Measurements from ENCODE around the gene BRCC3.

Gene BRCC3

DNA sequence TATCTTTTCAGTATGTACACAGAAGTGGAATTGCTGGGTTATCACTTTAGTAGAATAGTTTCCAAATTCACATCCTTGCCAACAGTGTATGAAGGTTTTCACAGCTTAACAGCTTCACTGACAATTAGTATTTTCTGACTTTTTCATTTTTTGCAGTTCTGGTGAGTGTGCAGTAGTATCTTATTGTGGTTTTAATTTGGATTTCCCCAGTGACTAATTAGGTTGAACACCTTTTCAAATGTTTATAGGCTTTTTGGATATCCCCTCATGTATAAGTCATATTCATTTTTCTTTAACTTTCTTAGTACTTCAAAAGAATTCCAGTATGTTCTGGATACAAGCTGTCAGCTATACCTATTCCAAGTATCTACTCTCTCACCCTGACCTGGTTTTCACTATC, 37.1 kb downstream of the BRCC3 start:
- Histone ChIP-seq H3K36me3 (ENCODE audit: insufficient read depth, low read length) (peaks cover 19% of the 10 kb centered on the region), H3K4me3 (no peak overlapping the region), H3K9me3 (ENCODE audit: low read depth, low read length) (no peaks in the 10 kb centered on the region), H3K9ac (ENCODE audit: insufficient read length) (no peak overlapping the region), H3K27ac (no peak overlapping the region)
- DNase-seq (ENCODE audit: low read depth, low spot score) = no peak
- no peak for TF ChIP-seq FOXP2 (optimal IDR thresholded peaks at IDR 0.05; ENCODE audit: control extremely low read depth, extremely low read length, insufficient read depth)
- TF ChIP-seq POLR2AphosphoS5 (IDR thresholded peaks at IDR 0.05; ENCODE audit: borderline replicate concordance, low read depth, low read length) = no peak
- no peak for TF ChIP-seq EZH2 (IDR thresholded peaks at IDR 0.05)

DNA sequence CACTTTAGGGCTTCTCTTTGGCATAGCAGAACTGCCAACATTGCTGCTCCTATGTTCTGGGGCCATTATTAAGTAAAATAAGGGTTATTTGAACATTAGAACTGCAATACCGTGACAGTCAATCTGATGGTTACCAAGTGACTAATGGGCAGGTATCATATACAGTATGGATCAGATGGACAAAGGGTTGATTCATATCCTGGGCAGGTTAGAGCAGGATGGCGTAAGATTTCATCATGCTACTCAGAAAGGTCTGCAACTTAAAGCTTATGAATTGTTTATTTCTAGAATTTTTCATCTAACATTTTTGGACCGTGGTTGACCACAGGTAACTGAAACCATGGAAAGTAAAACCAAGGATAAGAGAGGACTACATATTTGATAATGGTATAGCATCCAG, 40.9 kb downstream of the BRCC3 start:
- H3K4me3 ChIP-seq = no peak overlapping the region
- no peak for DNase-seq (ENCODE audit: low read depth, low spot score)
- peaks cover 25% of the 10 kb centered on the region for H3K36me3 ChIP-seq (ENCODE audit: insufficient read depth, low read length)
- H3K9ac ChIP-seq (ENCODE audit: insufficient read length) = no peak overlapping the region
- no peak for TF ChIP-seq EZH2 (IDR thresholded peaks at IDR 0.05)
- no peak for TF ChIP-seq POLR2AphosphoS5 (IDR thresholded peaks at IDR 0.05; ENCODE audit: borderline replicate concordance, low read depth, low read length)
- no peak for TF ChIP-seq FOXP2 (optimal IDR thresholded peaks at IDR 0.05; ENCODE audit: control extremely low read depth, extremely low read length, insufficient read depth)
- H3K27ac ChIP-seq = no peak overlapping the region
- no peaks in the 10 kb centered on the region for H3K9me3 ChIP-seq (ENCODE audit: low read depth, low read length)

DNA sequence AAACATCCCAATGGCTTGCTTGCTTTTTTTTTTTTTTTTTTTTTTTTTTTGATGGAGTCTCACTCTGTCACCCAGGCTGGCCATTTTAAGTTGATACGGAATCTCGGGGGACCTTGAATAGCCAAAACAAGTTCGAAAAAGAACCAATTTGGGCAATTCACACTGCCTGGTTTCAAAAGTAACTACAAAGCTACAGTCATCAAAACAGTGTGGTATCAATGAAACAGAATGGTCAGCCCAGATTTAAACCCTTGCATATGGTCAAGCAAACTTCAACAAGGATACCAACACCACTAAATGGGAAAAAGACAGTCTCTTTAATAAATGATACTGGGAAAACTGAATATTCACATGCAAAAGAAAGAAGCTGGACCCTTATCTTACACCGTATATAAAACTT, 41.8 kb downstream of the BRCC3 start:
- TF ChIP-seq POLR2AphosphoS5 (IDR thresholded peaks at IDR 0.05; ENCODE audit: borderline replicate concordance, low read depth, low read length) = no peak
- DNase-seq (ENCODE audit: low read depth, low spot score) = no peak
- Histone ChIP-seq H3K4me3 (no peak overlapping the region), H3K9me3 (ENCODE audit: low read depth, low read length) (no peaks in the 10 kb centered on the region), H3K36me3 (ENCODE audit: insufficient read depth, low read length) (peaks cover 20% of the 10 kb centered on the region), H3K27ac (no peak overlapping the region), H3K9ac (ENCODE audit: insufficient read length) (no peak overlapping the region)

DNA sequence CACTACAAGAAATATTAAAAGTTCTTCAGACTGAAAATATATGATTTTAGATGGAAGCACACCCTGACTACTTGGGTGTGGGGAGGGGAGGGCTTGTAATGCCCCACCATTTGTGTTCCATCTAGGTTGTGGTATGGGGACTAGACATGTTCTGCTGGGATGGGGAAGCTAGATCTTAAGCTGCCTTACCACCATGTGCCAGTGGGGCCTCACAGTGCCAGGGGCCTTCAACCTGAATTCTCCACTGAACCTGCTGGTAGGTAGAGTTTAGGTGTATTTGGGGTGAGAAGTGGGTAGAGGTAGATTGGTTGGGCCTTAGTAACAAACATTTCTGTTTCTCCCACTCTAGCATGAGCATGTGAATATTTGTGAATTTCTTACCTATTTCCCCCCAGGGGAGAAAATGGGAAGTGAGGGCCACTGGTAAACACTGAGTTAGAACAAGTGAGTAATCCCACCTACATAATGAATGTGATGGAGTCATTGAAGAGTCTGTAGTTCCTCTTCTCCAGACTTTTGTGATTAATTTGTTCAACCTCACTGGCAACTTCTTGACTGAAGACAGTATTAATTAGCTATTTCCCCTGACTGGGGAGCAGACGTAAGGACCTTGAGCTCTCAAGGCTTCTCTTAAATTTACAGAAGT, 44.0 kb downstream of the BRCC3 start:
- DNase-seq (ENCODE audit: low read depth, low spot score) = no peak
- Histone ChIP-seq H3K27ac (no peak overlapping the region), H3K36me3 (ENCODE audit: insufficient read depth, low read length) (peaks cover 23% of the 10 kb centered on the region), H3K9me3 (ENCODE audit: low read depth, low read length) (no peaks in the 10 kb centered on the region), H3K9ac (ENCODE audit: insufficient read length) (no peak overlapping the region), H3K4me3 (no peak overlapping the region)
- TF ChIP-seq FOXP2 (optimal IDR thresholded peaks at IDR 0.05; ENCODE audit: control extremely low read depth, extremely low read length, insufficient read depth) (no peak), EZH2 (IDR thresholded peaks at IDR 0.05) (no peak), POLR2AphosphoS5 (IDR thresholded peaks at IDR 0.05; ENCODE audit: borderline replicate concordance, low read depth, low read length) (no peak)

DNA sequence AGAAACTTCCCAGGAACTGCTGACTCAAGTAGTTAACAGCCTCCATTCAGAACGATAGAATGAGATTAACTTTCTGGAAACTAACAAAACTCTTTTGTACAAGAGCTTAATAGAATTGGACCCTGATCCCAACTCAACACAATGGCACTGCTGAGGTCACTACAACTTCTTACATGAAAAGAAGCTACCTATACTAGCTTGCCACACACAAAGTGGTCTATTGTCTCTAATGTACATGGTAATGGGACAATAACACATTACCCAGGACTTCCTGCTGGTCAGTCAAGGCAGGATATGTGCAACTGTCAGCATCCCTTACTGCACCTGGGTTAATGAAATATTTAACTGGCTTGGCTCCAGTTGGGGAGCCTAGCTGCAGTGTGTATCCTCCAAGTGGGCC, 56.2 kb downstream of the BRCC3 start:
- H3K9ac ChIP-seq (ENCODE audit: insufficient read length) = no peak overlapping the region
- TF ChIP-seq EZH2 (IDR thresholded peaks at IDR 0.05) = no peak
- TF ChIP-seq FOXP2 (optimal IDR thresholded peaks at IDR 0.05; ENCODE audit: control extremely low read depth, extremely low read length, insufficient read depth) = no peak
- no peak for TF ChIP-seq POLR2AphosphoS5 (IDR thresholded peaks at IDR 0.05; ENCODE audit: borderline replicate concordance, low read depth, low read length)
- no peak for DNase-seq (ENCODE audit: low read depth, low spot score)
- no peak overlapping the region for H3K27ac ChIP-seq
- no peaks in the 10 kb centered on the region for H3K36me3 ChIP-seq (ENCODE audit: insufficient read depth, low read length)
- no peak overlapping the region for H3K4me3 ChIP-seq
- no peaks in the 10 kb centered on the region for H3K9me3 ChIP-seq (ENCODE audit: low read depth, low read length)

DNA sequence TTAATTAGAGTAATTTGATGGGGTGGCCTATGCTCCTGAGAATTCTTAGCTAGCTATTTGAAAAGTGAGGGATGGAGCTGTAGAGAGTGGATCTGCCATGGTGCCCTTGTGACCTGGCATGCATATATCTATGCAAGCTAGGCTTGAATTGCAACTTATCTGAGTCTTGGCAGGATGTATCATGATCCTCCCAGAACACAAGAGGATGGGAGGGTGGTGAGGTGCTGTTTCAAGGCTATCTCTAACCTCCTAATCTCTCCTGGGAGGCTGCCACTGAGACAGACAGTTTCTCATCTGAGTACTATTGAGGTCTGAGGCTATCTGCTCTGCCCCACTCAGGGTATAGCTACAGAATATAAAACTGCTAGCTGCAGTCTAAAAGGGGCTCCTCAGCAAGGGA, 56.6 kb downstream of the BRCC3 start:
- Histone ChIP-seq H3K9me3 (ENCODE audit: low read depth, low read length) (no peaks in the 10 kb centered on the region), H3K27ac (no peak overlapping the region), H3K36me3 (ENCODE audit: insufficient read depth, low read length) (no peaks in the 10 kb centered on the region), H3K4me3 (no peak overlapping the region), H3K9ac (ENCODE audit: insufficient read length) (no peak overlapping the region)
- TF ChIP-seq POLR2AphosphoS5 (IDR thresholded peaks at IDR 0.05; ENCODE audit: borderline replicate concordance, low read depth, low read length) = no peak
- no peak for TF ChIP-seq EZH2 (IDR thresholded peaks at IDR 0.05)
- no peak for TF ChIP-seq FOXP2 (optimal IDR thresholded peaks at IDR 0.05; ENCODE audit: control extremely low read depth, extremely low read length, insufficient read depth)
- no peak for DNase-seq (ENCODE audit: low read depth, low spot score)

DNA sequence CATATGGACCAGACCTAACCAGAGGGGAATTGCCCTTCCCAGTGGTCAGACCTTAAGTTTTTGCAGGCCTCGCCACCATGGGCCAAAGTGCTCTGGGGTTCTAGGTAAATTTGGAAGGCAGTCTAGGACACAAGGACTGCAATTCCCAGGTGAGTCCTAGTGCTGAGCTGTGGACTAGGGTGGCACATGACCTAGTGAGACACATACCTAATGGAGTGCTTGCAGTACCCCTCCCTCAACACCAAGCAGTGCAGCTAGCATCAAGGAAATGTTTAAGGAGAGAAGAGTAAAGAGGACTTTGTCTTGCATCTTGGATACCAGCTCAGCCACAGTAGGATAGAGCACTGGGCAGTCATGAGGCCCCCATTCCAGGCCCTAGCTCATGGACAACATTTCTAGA, 60.8 kb downstream of the BRCC3 start:
- Histone ChIP-seq H3K9ac (ENCODE audit: insufficient read length) (no peak overlapping the region), H3K36me3 (ENCODE audit: insufficient read depth, low read length) (no peaks in the 10 kb centered on the region), H3K9me3 (ENCODE audit: low read depth, low read length) (no peaks in the 10 kb centered on the region), H3K27ac (no peak overlapping the region), H3K4me3 (no peak overlapping the region)
- DNase-seq (ENCODE audit: low read depth, low spot score) = no peak
- TF ChIP-seq FOXP2 (optimal IDR thresholded peaks at IDR 0.05; ENCODE audit: control extremely low read depth, extremely low read length, insufficient read depth) (no peak), EZH2 (IDR thresholded peaks at IDR 0.05) (no peak), POLR2AphosphoS5 (IDR thresholded peaks at IDR 0.05; ENCODE audit: borderline replicate concordance, low read depth, low read length) (no peak)

DNA sequence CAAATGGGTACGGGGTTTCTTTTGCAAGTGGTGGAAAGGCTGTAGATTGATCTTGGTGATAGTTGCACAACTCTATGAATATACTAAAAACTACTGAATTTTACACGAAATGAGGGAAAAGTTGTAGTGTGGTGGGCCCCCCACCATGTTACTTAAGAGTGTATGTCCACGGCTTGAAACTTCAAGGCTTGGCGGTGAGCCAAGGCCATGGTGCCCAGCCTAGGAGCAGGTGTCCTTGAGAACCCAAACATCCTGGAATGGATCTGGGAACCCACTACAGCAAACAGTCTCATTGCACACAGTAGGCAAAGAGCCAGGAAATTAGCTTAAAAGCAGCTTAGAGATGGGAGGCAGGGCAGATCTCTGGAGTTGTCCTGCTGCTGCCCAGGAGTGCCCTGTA, 62.9 kb downstream of the BRCC3 start:
- no peak for TF ChIP-seq POLR2AphosphoS5 (IDR thresholded peaks at IDR 0.05; ENCODE audit: borderline replicate concordance, low read depth, low read length)
- no peak for TF ChIP-seq FOXP2 (optimal IDR thresholded peaks at IDR 0.05; ENCODE audit: control extremely low read depth, extremely low read length, insufficient read depth)
- TF ChIP-seq EZH2 (IDR thresholded peaks at IDR 0.05) = no peak
- Histone ChIP-seq H3K9ac (ENCODE audit: insufficient read length) (no peak overlapping the region), H3K9me3 (ENCODE audit: low read depth, low read length) (no peaks in the 10 kb centered on the region), H3K27ac (no peak overlapping the region), H3K36me3 (ENCODE audit: insufficient read depth, low read length) (no peaks in the 10 kb centered on the region), H3K4me3 (no peak overlapping the region)
- no peak for DNase-seq (ENCODE audit: low read depth, low spot score)

DNA sequence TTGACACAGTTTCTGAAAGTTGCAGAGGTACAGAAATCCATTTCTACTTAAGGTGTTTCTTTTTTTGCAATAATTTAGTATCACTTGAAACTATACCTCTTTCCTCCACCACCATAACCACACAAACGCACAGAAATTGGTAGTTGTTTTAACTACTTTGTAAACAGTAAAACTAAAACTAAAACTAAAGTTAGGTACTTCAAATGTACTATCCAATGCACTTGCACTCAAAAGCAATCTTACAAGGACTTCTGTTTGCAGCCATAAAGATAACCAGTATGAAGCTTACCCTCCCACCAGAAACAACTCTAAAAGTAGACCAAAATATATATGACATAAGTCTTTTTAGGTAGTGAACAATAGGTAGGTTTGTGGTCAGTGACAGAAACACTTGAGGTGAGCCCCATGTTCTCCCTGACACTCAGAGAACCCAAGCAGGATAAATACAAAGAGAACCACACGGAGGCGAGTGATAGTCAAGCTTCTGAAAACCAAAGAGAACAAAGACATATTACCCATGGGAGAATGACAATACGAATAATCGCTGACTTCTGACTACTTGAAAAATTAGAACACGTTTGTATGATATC, 72.7 kb downstream of the BRCC3 start:
- no peaks in the 10 kb centered on the region for H3K36me3 ChIP-seq (ENCODE audit: insufficient read depth, low read length)
- H3K27ac ChIP-seq = no peak overlapping the region
- H3K9ac ChIP-seq (ENCODE audit: insufficient read length) = no peak overlapping the region
- H3K4me3 ChIP-seq = no peak overlapping the region
- DNase-seq (ENCODE audit: low read depth, low spot score) = no peak
- H3K9me3 ChIP-seq (ENCODE audit: low read depth, low read length) = no peaks in the 10 kb centered on the region
- TF ChIP-seq FOXP2 (optimal IDR thresholded peaks at IDR 0.05; ENCODE audit: control extremely low read depth, extremely low read length, insufficient read depth) = no peak
- no peak for TF ChIP-seq EZH2 (IDR thresholded peaks at IDR 0.05)
- no peak for TF ChIP-seq POLR2AphosphoS5 (IDR thresholded peaks at IDR 0.05; ENCODE audit: borderline replicate concordance, low read depth, low read length)
